Measurements from ENCODE around the gene SLC25A34.

The SLC25A34 gene

GRCh38 chr1:15757016-15757543 lies 21.0 kb downstream of the SLC25A34 start:
- H3K27ac ChIP-seq (ENCODE audit: low read length) = peak overlapping the region; percentile 78
- H3K9me3 ChIP-seq (ENCODE audit: control insufficient read depth in 1 of 2, low read length in 2 of 2) = no peaks in the 10 kb centered on the region
- peaks cover 4 to 30% of the 10 kb centered on the region in 2 donors for H3K4me1 ChIP-seq (ENCODE audit: control insufficient read depth in 1 of 2, insufficient read depth in 2 of 2, low read length in 2 of 2)
- H3K36me3 ChIP-seq (ENCODE audit: control insufficient read depth in 1 of 2, insufficient read depth in 2 of 2, low read length in 2 of 2) = no peaks in the 10 kb centered on the region
- H3K4me3 ChIP-seq (ENCODE audit: low read depth in 1 of 2, low read length in 2 of 2) = peak overlapping the region in 1 of 2 donors; percentile 56
- H3K27me3 ChIP-seq (ENCODE audit: low read depth, low read length) = peaks cover 5% of the 10 kb centered on the region

GRCh38 chr1:15757575-15758342 lies 21.7 kb downstream of the SLC25A34 start:
- Histone ChIP-seq H3K9me3 (ENCODE audit: control insufficient read depth in 1 of 2, low read length in 2 of 2) (no peaks in the 10 kb centered on the region), H3K4me1 (ENCODE audit: control insufficient read depth in 1 of 2, insufficient read depth in 2 of 2, low read length in 2 of 2) (peaks cover 4 to 30% of the 10 kb centered on the region in 2 donors), H3K27ac (ENCODE audit: low read length) (peak overlapping the region; percentile 78), H3K4me3 (ENCODE audit: low read depth in 1 of 2, low read length in 2 of 2) (peak overlapping the region; percentile 42 to 56), H3K36me3 (ENCODE audit: control insufficient read depth in 1 of 2, insufficient read depth in 2 of 2, low read length in 2 of 2) (no peaks in the 10 kb centered on the region), H3K27me3 (ENCODE audit: low read depth, low read length) (peaks cover 5% of the 10 kb centered on the region)

DNA sequence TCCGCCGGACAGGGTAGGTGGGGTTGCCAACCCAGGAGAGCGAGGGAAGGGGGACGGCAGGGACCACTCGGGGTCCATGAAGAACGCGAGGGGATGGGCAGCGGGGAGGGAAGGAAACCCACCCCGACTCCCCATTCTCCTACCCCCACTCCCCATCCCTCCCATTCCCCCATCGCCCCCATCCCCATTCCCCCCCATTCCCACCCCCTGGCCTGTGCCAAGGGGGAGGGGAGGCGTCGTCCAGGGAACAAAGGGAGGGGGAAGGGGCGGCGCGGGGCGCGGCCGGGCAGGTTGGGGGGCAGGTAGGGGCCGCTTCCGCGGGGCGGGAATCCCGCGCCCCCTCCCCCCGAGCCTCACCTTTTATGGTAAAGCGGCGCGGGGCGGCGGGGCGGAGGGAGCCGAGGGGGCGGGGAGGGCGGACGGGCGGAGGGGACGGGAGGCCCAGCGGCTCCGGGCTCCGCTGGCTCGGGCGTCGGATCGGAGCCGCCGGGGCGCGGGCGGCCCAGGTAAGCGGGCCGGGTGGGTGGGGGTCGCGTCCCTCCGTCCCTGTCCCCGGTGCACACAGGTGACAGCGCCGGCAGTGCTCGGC lies 22.4 kb downstream of the SLC25A34 start, which contains the start of gene FBLIM1:
FBLIM1 (plus strand) TSS at position 453 of the 589 bp plus-strand sequence. CDS start 6,189 bp downstream, outside the sequence.
- Histone ChIP-seq H3K9me3 (ENCODE audit: control insufficient read depth in 1 of 2, low read length in 2 of 2) (no peaks in the 10 kb centered on the region), H3K4me1 (ENCODE audit: control insufficient read depth in 1 of 2, insufficient read depth in 2 of 2, low read length in 2 of 2) (peaks cover 4 to 30% of the 10 kb centered on the region in 2 donors), H3K36me3 (ENCODE audit: control insufficient read depth in 1 of 2, insufficient read depth in 2 of 2, low read length in 2 of 2) (no peaks in the 10 kb centered on the region), H3K27me3 (ENCODE audit: low read depth, low read length) (peaks cover 5% of the 10 kb centered on the region), H3K4me3 (ENCODE audit: low read depth in 1 of 2, low read length in 2 of 2) (peak within 1 kb of the TSS; percentile 56 to 71), H3K27ac (ENCODE audit: low read length) (peak within 1 kb of the TSS; percentile 78)

- H3K27ac ChIP-seq (ENCODE audit: low read length) = no peak overlapping the region
- peaks cover 4 to 30% of the 10 kb centered on the region in 2 donors for H3K4me1 ChIP-seq (ENCODE audit: control insufficient read depth in 1 of 2, insufficient read depth in 2 of 2, low read length in 2 of 2)
- H3K36me3 ChIP-seq (ENCODE audit: control insufficient read depth in 1 of 2, insufficient read depth in 2 of 2, low read length in 2 of 2) = no peaks in the 10 kb centered on the region
- peak overlapping the region; percentile 42 to 71 for H3K4me3 ChIP-seq (ENCODE audit: low read depth in 1 of 2, low read length in 2 of 2)
- peaks cover 5% of the 10 kb centered on the region for H3K27me3 ChIP-seq (ENCODE audit: low read depth, low read length)
- H3K9me3 ChIP-seq (ENCODE audit: control insufficient read depth in 1 of 2, low read length in 2 of 2) = no peaks in the 10 kb centered on the region
These were observed 23.0 kb downstream of the SLC25A34 start for GRCh38 chr1:15758953-15759661.

GRCh38 chr1:15760520-15761211 lies 24.6 kb downstream of the SLC25A34 start:
- H3K4me3 ChIP-seq (ENCODE audit: low read depth in 1 of 2, low read length in 2 of 2) = peak overlapping the region; percentile 18 to 33
- H3K9me3 ChIP-seq (ENCODE audit: control insufficient read depth in 1 of 2, low read length in 2 of 2) = no peaks in the 10 kb centered on the region
- H3K27me3 ChIP-seq (ENCODE audit: low read depth, low read length) = peaks cover 5% of the 10 kb centered on the region
- peak overlapping the region; percentile 39 for H3K27ac ChIP-seq (ENCODE audit: low read length)
- peaks cover 3 to 6% of the 10 kb centered on the region in 2 donors for H3K36me3 ChIP-seq (ENCODE audit: control insufficient read depth in 1 of 2, insufficient read depth in 2 of 2, low read length in 2 of 2)
- peaks cover 4 to 30% of the 10 kb centered on the region in 2 donors for H3K4me1 ChIP-seq (ENCODE audit: control insufficient read depth in 1 of 2, insufficient read depth in 2 of 2, low read length in 2 of 2)

- H3K36me3 ChIP-seq (ENCODE audit: control insufficient read depth in 1 of 2, insufficient read depth in 2 of 2, low read length in 2 of 2) = peaks cover 5 to 6% of the 10 kb centered on the region in 2 donors
- peak overlapping the region; percentile 39 for H3K27ac ChIP-seq (ENCODE audit: low read length)
- no peaks in the 10 kb centered on the region for H3K9me3 ChIP-seq (ENCODE audit: control insufficient read depth in 1 of 2, low read length in 2 of 2)
- peaks cover 4 to 29% of the 10 kb centered on the region in 2 donors for H3K4me1 ChIP-seq (ENCODE audit: control insufficient read depth in 1 of 2, insufficient read depth in 2 of 2, low read length in 2 of 2)
- peak overlapping the region in 1 of 2 donors; percentile 18 for H3K4me3 ChIP-seq (ENCODE audit: low read depth in 1 of 2, low read length in 2 of 2)
- peaks cover 5% of the 10 kb centered on the region for H3K27me3 ChIP-seq (ENCODE audit: low read depth, low read length)
These were observed 25.5 kb downstream of the SLC25A34 start for GRCh38 chr1:15761366-15762128.

- Histone ChIP-seq H3K9me3 (ENCODE audit: control insufficient read depth in 1 of 2, low read length in 2 of 2) (no peaks in the 10 kb centered on the region), H3K4me1 (ENCODE audit: control insufficient read depth in 1 of 2, insufficient read depth in 2 of 2, low read length in 2 of 2) (peaks cover 4 to 22% of the 10 kb centered on the region in 2 donors), H3K4me3 (ENCODE audit: low read depth in 1 of 2, low read length in 2 of 2) (no peak overlapping the region), H3K36me3 (ENCODE audit: control insufficient read depth in 1 of 2, insufficient read depth in 2 of 2, low read length in 2 of 2) (peaks cover 6 to 10% of the 10 kb centered on the region in 2 donors), H3K27me3 (ENCODE audit: low read depth, low read length) (peaks cover 1% of the 10 kb centered on the region), H3K27ac (ENCODE audit: low read length) (no peak overlapping the region)
These were observed 26.5 kb downstream of the SLC25A34 start for GRCh38 chr1:15762546-15762945.

DNA sequence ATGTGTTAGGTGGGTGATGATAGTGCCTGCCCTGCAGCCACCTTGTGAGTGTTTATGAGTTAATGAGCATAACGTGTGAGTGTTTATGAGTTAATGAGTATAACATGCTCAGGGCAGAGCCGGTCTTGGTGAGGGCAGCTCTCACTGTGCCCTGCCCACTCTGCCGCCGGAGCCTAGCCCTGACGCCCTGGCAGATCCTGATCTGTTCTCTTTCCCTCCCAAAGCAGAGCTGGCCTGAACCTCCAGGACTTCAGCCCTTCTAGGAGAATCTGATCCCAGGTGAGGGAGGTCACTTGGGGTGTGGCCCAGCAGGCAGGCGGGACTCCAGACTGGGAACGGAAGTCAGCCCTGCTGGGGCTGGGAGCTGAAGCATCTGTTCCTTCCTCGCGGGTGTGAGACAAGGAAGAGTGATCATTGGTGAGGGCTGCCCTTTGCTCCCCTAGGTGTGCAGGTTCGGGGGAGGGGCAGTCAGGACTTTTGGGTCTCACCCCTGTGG lies 28.3 kb downstream of the SLC25A34 start:
- Histone ChIP-seq H3K4me1 (ENCODE audit: control insufficient read depth in 1 of 2, insufficient read depth in 2 of 2, low read length in 2 of 2) (peaks cover 4 to 15% of the 10 kb centered on the region in 2 donors), H3K27ac (ENCODE audit: low read length) (peak overlapping the region; percentile 23), H3K27me3 (ENCODE audit: low read depth, low read length) (no peaks in the 10 kb centered on the region), H3K4me3 (ENCODE audit: low read depth in 1 of 2, low read length in 2 of 2) (no peak overlapping the region), H3K9me3 (ENCODE audit: control insufficient read depth in 1 of 2, low read length in 2 of 2) (no peaks in the 10 kb centered on the region), H3K36me3 (ENCODE audit: control insufficient read depth in 1 of 2, insufficient read depth in 2 of 2, low read length in 2 of 2) (peaks cover 6 to 15% of the 10 kb centered on the region in 2 donors)

GRCh38 chr1:15764890-15765289 lies 28.8 kb downstream of the SLC25A34 start:
- Histone ChIP-seq H3K27me3 (ENCODE audit: low read depth, low read length) (no peaks in the 10 kb centered on the region), H3K36me3 (ENCODE audit: control insufficient read depth in 1 of 2, insufficient read depth in 2 of 2, low read length in 2 of 2) (peaks cover 6 to 15% of the 10 kb centered on the region in 2 donors), H3K4me3 (ENCODE audit: low read depth in 1 of 2, low read length in 2 of 2) (no peak overlapping the region), H3K9me3 (ENCODE audit: control insufficient read depth in 1 of 2, low read length in 2 of 2) (no peaks in the 10 kb centered on the region), H3K27ac (ENCODE audit: low read length) (no peak overlapping the region), H3K4me1 (ENCODE audit: control insufficient read depth in 1 of 2, insufficient read depth in 2 of 2, low read length in 2 of 2) (peaks cover 4 to 13% of the 10 kb centered on the region in 2 donors)

Data from muscle layer of duodenum (tissue), 2 donors.